IMR-90 (cell line): ENCODE measurements around the gene WNT8B. TPM values are rescaled to one million over a fixed set of nuclear protein-coding genes. Genes with fewer than 3 reads are reported as not detected.

Experiments used
- ATAC-seq: fragments of 200-7000 bp; cut with Tn5 transposase; 2 replicates; pipeline ENCODE4 v1.9.1; 2020; ENCODE audit warnings: low read depth, mild to moderate bottlenecking, moderate library complexity
- BruUV-seq: library from RNA; stranded (reverse); fragments of 400-500 nt; replicated peaks from 2 replicates; lab custom pipeline; 2021; lab: Mats Ljungman, UMichigan
- CTCF ChIA-PET: fragments of 300-600 bp; formaldehyde crosslinking; extraction: SDS; loops from one replicate; lab custom pipeline; 2021; ENCODE audit warnings: antibody characterized with exemption; lab: Yijun Ruan, JAX
- POLR2A ChIA-PET: fragments of 300-600 bp; sonication (Branson Sonifier 250); formaldehyde crosslinking; loops from one replicate; lab custom pipeline; 2022; ENCODE audit warnings: antibody characterized with exemption; ENCODE audit not compliant: unreplicated experiment; lab: Charles Lee
- DNase-seq: peaks from one replicate; pipeline ENCODE4 v3.0.0; 2013
- H2AFZ ChIP-seq: replicated peaks from 2 replicates; pipeline ENCODE3; 2013; ENCODE audit warnings: low read length, mild to moderate bottlenecking; ENCODE audit not compliant: poor library complexity
- H2AK5ac ChIP-seq: 2 replicates; pipeline ENCODE4 v1.6.1; 2013; ENCODE audit warnings: low read depth, low read length, inconsistent platforms
- H2AK9ac ChIP-seq: replicated peaks from 2 replicates; pipeline ENCODE3; 2013; ENCODE audit warnings: mild to moderate bottlenecking, low read depth, low read length, moderate library complexity; ENCODE audit not compliant: poor library complexity
- H2BK120ac ChIP-seq: 2 replicates; pipeline ENCODE4 v1.6.1; 2013; ENCODE audit warnings: low read depth, low read length, inconsistent platforms
- H2BK15ac ChIP-seq: 3 replicates; pipeline ENCODE4 v1.6.1; 2013; ENCODE audit warnings: low read depth, low read length, inconsistent platforms
- H2BK20ac ChIP-seq: 2 replicates; pipeline ENCODE4 v1.6.1; 2013; ENCODE audit warnings: low read depth, mild to moderate bottlenecking, inconsistent platforms, low read length, moderate library complexity
- H2BK5ac ChIP-seq: 2 replicates; pipeline ENCODE4 v1.6.1; 2013; ENCODE audit warnings: mild to moderate bottlenecking, low read depth, low read length, inconsistent platforms; ENCODE audit not compliant: poor library complexity, severe bottlenecking
- H3K14ac ChIP-seq: replicated peaks from 2 replicates; pipeline ENCODE4 v1.6.1; 2013; ENCODE audit warnings: low read depth, low read length, inconsistent platforms
- H3K18ac ChIP-seq: 2 replicates; pipeline ENCODE4 v1.6.1; 2013; ENCODE audit warnings: low read depth, low read length, control low read depth
- H3K23ac ChIP-seq: 2 replicates; pipeline ENCODE4 v1.6.1; 2013; ENCODE audit warnings: low read depth, low read length, inconsistent platforms
- H3K27ac ChIP-seq: 2 replicates; pipeline ENCODE4 v1.5.1; 2013; ENCODE audit warnings: mild to moderate bottlenecking, control low read depth, low read length; ENCODE audit not compliant: insufficient read depth
- H3K27me3 ChIP-seq: 2 replicates; pipeline ENCODE4 v1.6.1; 2013; ENCODE audit warnings: low read length; ENCODE audit not compliant: control insufficient read depth, insufficient read depth
- H3K36me3 ChIP-seq: 2 replicates; pipeline ENCODE4 v1.6.1; 2013; ENCODE audit warnings: low read length, mixed read lengths; ENCODE audit not compliant: control insufficient read depth, insufficient read depth
- H3K4ac ChIP-seq: 2 replicates; pipeline ENCODE4 v1.6.1; 2013; ENCODE audit warnings: low read depth, low read length, inconsistent platforms
- H3K4me1 ChIP-seq: 2 replicates; pipeline ENCODE4 v1.6.1; 2013; ENCODE audit warnings: low read length, mixed read lengths; ENCODE audit not compliant: control insufficient read depth, insufficient read depth
- H3K4me2 ChIP-seq: 2 replicates; pipeline ENCODE4 v1.6.1; 2013; ENCODE audit warnings: low read depth, mild to moderate bottlenecking, control low read depth, low read length, moderate library complexity
- H3K4me3 ChIP-seq: 2 replicates; pipeline ENCODE4 v1.5.1; 2013; ENCODE audit warnings: low read depth, mild to moderate bottlenecking, control low read depth, low read length, moderate library complexity; ENCODE audit not compliant: insufficient read depth
- H3K56ac ChIP-seq: 2 replicates; pipeline ENCODE4 v1.6.1; 2013; ENCODE audit warnings: low read length, inconsistent platforms; ENCODE audit not compliant: insufficient read depth; ENCODE audit errors: extremely low read depth
- H3K79me1 ChIP-seq, 2 experiments: 2 replicates each; pipeline ENCODE4 v1.6.1; 2013; ENCODE audit warnings: low read length in 2 of 2, inconsistent platforms in 1 of 2, low read depth in 1 of 2
- H3K9ac ChIP-seq: 2 replicates; pipeline ENCODE4 v1.6.1; 2013; ENCODE audit warnings: low read depth, low read length, control low read depth
- H3K9me1 ChIP-seq: 2 replicates; pipeline ENCODE4 v1.6.1; 2013; ENCODE audit warnings: low read length, inconsistent platforms; ENCODE audit not compliant: insufficient read depth
- H3K9me3 ChIP-seq: 2 replicates; pipeline ENCODE4 v1.6.1; 2013; ENCODE audit warnings: low read length; ENCODE audit not compliant: control insufficient read depth, insufficient read depth
- H4K20me1 ChIP-seq: 2 replicates; pipeline ENCODE4 v1.6.1; 2013; ENCODE audit warnings: low read length, inconsistent platforms; ENCODE audit not compliant: insufficient read depth
- H4K5ac ChIP-seq: 2 replicates; pipeline ENCODE4 v1.6.1; 2013; ENCODE audit warnings: mild to moderate bottlenecking, low read depth, low read length, control low read depth
- H4K8ac ChIP-seq, 2 experiments: 2 replicates each; pipeline ENCODE4 v1.6.1; 2013; ENCODE audit warnings: low read depth in 2 of 2, low read length in 2 of 2, control low read depth in 1 of 2, inconsistent platforms in 1 of 2
- H4K91ac ChIP-seq: 2 replicates; pipeline ENCODE4 v1.6.1; 2013; ENCODE audit warnings: low read depth, low read length, inconsistent platforms; ENCODE audit not compliant: insufficient read depth
- CEBPB ChIP-seq: IDR thresholded peaks from 2 replicates; pipeline ENCODE4 v1.6.1; 2012; ENCODE audit warnings: low read depth, low read length, improper control_type of control experiment
- FOS ChIP-seq: fragments of 150-350 bp; IDR thresholded peaks from 2 replicates; pipeline ENCODE4 v1.6.1; 2016; ENCODE audit warnings: low read depth, low read length
- MAFK ChIP-seq: IDR thresholded peaks from 2 replicates; pipeline ENCODE4 v1.6.1; 2012; ENCODE audit warnings: low read depth, low read length, improper control_type of control experiment
- MAZ ChIP-seq: IDR thresholded peaks from 2 replicates; pipeline ENCODE4 v1.6.1; 2012; ENCODE audit warnings: low read depth, mild to moderate bottlenecking, low read length, improper control_type of control experiment, moderate library complexity, borderline replicate concordance
- NFE2L2 ChIP-seq: fragments of 150-350 bp; IDR thresholded peaks from 2 replicates; pipeline ENCODE4 v1.6.1; 2016; ENCODE audit warnings: low read depth, mild to moderate bottlenecking, low read length
- RAD21 ChIP-seq: IDR thresholded peaks from 2 replicates; pipeline ENCODE4 v1.6.1; 2012; ENCODE audit warnings: low read length, improper control_type of control experiment
- RFX5 ChIP-seq: IDR thresholded peaks from 2 replicates; pipeline ENCODE4 v1.8.0; 2012; ENCODE audit warnings: low read depth, mild to moderate bottlenecking, low read length, moderate library complexity
- SMC3 ChIP-seq: fragments of 150-350 bp; IDR thresholded peaks from 2 replicates; pipeline ENCODE4 v1.6.1; 2016; ENCODE audit warnings: low read depth, mild to moderate bottlenecking, antibody characterized with exemption, low read length, moderate library complexity
- WGBS, 2 experiments: methylation state at CpG; one replicate each; pipeline versions ENCODE4 v1.1.5 to v1.1.7; 2013; ENCODE audit warnings: missing lambda C conversion rate in 2 of 2; ENCODE audit not compliant: insufficient read length in 1 of 2; ENCODE audit errors: extremely low coverage in 2 of 2; 5-methylcytosine and 5-hydroxymethylcytosine counted together
- dilution Hi-C: fragments of 300-500 bp; cut with HindIII; formaldehyde crosslinking; loops from one replicate; pipeline ENCODE4 v1.14.3; 2018; ENCODE audit warnings: low sequenced_read_pairs; ENCODE audit not compliant: unreplicated experiment
- in situ Hi-C: fragments of 300-500 bp; cut with MboI; formaldehyde crosslinking; loops from 3 replicates; pipeline ENCODE4 v1.14.3; 2019; ENCODE audit warnings: low sequenced_read_pairs, inconsistent platforms, mixed read lengths
- intact Hi-C: fragments of 100-400 bp; cut with micrococcal nuclease; formaldehyde crosslinking; loops from 2 replicates; pipeline ENCODE4 v1.10.0; 2022
- polyA plus RNA-seq, 3 experiments: library from polyadenylated mRNA; depleted of rRNA; stranded (reverse); fragments of >200 nt; gene quantifications; 2 replicates each; pipeline ENCODE4 v1.2.3, GENCODE V29; 2012; ENCODE audit warnings: low replicate concordance in 1 of 3
- total RNA-seq: library from RNA; depleted of rRNA; stranded (reverse); fragments of >200 nt; gene quantifications from 2 replicates; pipeline ENCODE4 v1.2.3, GENCODE V29; 2012
- TF ChIP-seq, protein P1 (sequence below): conservative IDR thresholded peaks from 2 replicates; pipeline ENCODE4 v1.5.1; 2012; ENCODE audit warnings: mild to moderate bottlenecking, low read depth, low read length, improper control_type of control experiment
- TF ChIP-seq, protein P2 (sequence below): fragments of 150-350 bp; IDR thresholded peaks from 2 replicates; pipeline ENCODE4 v1.6.1; 2017; ENCODE audit warnings: mild to moderate bottlenecking, antibody characterized with exemption, low read length, low read depth

WNT8B gene
- total and polyA plus RNA-seq, 2 of the 4 experiments (the other 2 are of a cell fraction): 0.03 TPM; not detected in 1

DNA sequence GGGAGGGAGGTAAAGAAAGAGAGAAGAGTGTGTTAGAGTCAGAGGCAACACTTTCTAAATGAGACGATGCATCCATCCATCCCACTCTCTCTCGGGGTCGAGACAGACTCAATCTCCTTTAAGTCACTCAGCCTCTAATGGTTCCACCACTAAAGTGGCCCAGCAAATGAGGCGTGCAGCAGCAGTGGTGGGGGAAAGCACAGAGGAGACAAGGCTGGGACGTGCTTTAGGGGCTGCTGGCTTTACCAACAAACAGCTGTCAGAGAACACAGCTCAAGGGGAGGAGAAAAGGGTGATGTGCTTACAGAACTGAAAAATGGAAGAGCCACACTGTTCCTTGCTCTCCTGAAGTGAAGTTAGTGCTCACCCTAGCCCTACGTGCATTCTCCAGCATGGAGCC lies 61.4 kb downstream of the WNT8B start:
- H2AK9ac ChIP-seq: no peak overlapping the region
- H3K9me3 ChIP-seq: no peaks in the 10 kb centered on the region
- H3K4me1 ChIP-seq: peaks cover 6% of the 10 kb centered on the region
- H4K5ac ChIP-seq: no peak overlapping the region
- peaks cover 10 to 30% of the 10 kb centered on the region in 2 experiments for H3K79me1 ChIP-seq
- H2BK120ac ChIP-seq: no peak overlapping the region
- no peak overlapping the region for H4K91ac ChIP-seq
- WGBS, 2 experiments: 93% methylated on average over 2 of the region's 6 CpGs; no CpG with 5 or more reads in 1 of the 2 experiments
- H2AFZ ChIP-seq: no peak overlapping the region
- ATAC-seq (no peak), DNase-seq (no peak)
- H2AK5ac ChIP-seq: no peak overlapping the region
- TF ChIP-seq MAFK: no peak
- TF ChIP-seq RAD21: no peak
- no peak for TF ChIP-seq NFE2L2
- TF ChIP-seq CEBPB: no peak
- TF ChIP-seq MAZ: no peak
- no peak for TF ChIP-seq SMC3
- TF ChIP-seq, protein P1, sequence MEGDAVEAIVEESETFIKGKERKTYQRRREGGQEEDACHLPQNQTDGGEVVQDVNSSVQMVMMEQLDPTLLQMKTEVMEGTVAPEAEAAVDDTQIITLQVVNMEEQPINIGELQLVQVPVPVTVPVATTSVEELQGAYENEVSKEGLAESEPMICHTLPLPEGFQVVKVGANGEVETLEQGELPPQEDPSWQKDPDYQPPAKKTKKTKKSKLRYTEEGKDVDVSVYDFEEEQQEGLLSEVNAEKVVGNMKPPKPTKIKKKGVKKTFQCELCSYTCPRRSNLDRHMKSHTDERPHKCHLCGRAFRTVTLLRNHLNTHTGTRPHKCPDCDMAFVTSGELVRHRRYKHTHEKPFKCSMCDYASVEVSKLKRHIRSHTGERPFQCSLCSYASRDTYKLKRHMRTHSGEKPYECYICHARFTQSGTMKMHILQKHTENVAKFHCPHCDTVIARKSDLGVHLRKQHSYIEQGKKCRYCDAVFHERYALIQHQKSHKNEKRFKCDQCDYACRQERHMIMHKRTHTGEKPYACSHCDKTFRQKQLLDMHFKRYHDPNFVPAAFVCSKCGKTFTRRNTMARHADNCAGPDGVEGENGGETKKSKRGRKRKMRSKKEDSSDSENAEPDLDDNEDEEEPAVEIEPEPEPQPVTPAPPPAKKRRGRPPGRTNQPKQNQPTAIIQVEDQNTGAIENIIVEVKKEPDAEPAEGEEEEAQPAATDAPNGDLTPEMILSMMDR: no peak
- TF ChIP-seq, protein P2, sequence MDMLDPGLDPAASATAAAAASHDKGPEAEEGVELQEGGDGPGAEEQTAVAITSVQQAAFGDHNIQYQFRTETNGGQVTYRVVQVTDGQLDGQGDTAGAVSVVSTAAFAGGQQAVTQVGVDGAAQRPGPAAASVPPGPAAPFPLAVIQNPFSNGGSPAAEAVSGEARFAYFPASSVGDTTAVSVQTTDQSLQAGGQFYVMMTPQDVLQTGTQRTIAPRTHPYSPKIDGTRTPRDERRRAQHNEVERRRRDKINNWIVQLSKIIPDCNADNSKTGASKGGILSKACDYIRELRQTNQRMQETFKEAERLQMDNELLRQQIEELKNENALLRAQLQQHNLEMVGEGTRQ: no peak
- TF ChIP-seq FOS: no peak
- no peak for TF ChIP-seq RFX5
- peaks cover 15% of the 10 kb centered on the region; the same call in 1 of the 2 replicates for H3K9me1 ChIP-seq
- ChIA-PET CTCF (no interaction called here), POLR2A (no interaction called here)
- intact Hi-C loops: no loop called here
- no peak overlapping the region for H3K4me2 ChIP-seq
- no peaks in the 10 kb centered on the region for H3K27me3 ChIP-seq
- peaks cover 25% of the 10 kb centered on the region for H3K36me3 ChIP-seq
- no peak overlapping the region for H3K4ac ChIP-seq
- no peak overlapping the region for H3K56ac ChIP-seq
- H3K14ac ChIP-seq: no peak overlapping the region
- H3K23ac ChIP-seq: no peak overlapping the region
- no peak overlapping the region for H3K18ac ChIP-seq
- no peak overlapping the region for H3K4me3 ChIP-seq
- no peak overlapping the region for H2BK5ac ChIP-seq
- in situ Hi-C loops: no loop called here
- H4K8ac ChIP-seq: no peak overlapping the region
- dilution Hi-C loops: no loop called here
- no peak overlapping the region for H3K27ac ChIP-seq
- no peak overlapping the region for H2BK15ac ChIP-seq
- no peak overlapping the region for H3K9ac ChIP-seq
- BruUV-seq: no TSS peak
- H2BK20ac ChIP-seq: no peak overlapping the region
- H4K20me1 ChIP-seq: no peaks in the 10 kb centered on the region
